BLaER1 (cell line): ENCODE data around the gene BAIAP3.
"Not testable (repeated sequence)": the region's sequence is repeated elsewhere in the genome, so short reads cannot be mapped to it uniquely, and the experiment has no call there.

ENCODE experiments used
- H3K27ac ChIP-seq: shearing (Covaris generic); formaldehyde crosslinking; 2 replicates; pipeline ENCODE4 v1.8.1; 2022
- H3K27me3 ChIP-seq: shearing (Covaris generic); formaldehyde crosslinking; 2 replicates; pipeline ENCODE4 v1.8.1; 2022
- H3K36me3 ChIP-seq: shearing (Covaris generic); formaldehyde crosslinking; 2 replicates; pipeline ENCODE4 v1.8.1; 2022
- H3K4me1 ChIP-seq: shearing (Covaris generic); formaldehyde crosslinking; 2 replicates; pipeline ENCODE4 v1.8.1; 2022
- H3K4me2 ChIP-seq: shearing (Covaris generic); formaldehyde crosslinking; 2 replicates; pipeline ENCODE4 v1.8.1; 2022
- H3K4me3 ChIP-seq: shearing (Covaris generic); formaldehyde crosslinking; 2 replicates; pipeline ENCODE4 v1.8.1; 2022
- H3K9ac ChIP-seq: shearing (Covaris generic); formaldehyde crosslinking; 2 replicates; pipeline ENCODE4 v1.8.1; 2022
- H3K9me3 ChIP-seq: shearing (Covaris generic); formaldehyde crosslinking; 2 replicates; pipeline ENCODE4 v1.8.1; 2022
- H4K20me1 ChIP-seq: shearing (Covaris generic); formaldehyde crosslinking; 2 replicates; pipeline ENCODE4 v1.8.1; 2022
- Cebpa-rat ChIP-seq: shearing (Covaris generic); IDR thresholded peaks from 2 replicates; pipeline ENCODE4 v1.8.1; 2022

The BAIAP3 gene

GRCh38 chr16:1290063-1290501, 43.4 kb upstream of the BAIAP3 start:
- peak; percentile 99 for TF ChIP-seq Cebpa-rat
- H3K9ac ChIP-seq: peak overlapping the region; percentile 3; the same call in 1 of the 2 replicates
- no peaks in the 10 kb centered on the region for H3K36me3 ChIP-seq
- H3K4me1 ChIP-seq: peaks cover 59% of the 10 kb centered on the region
- peak overlapping the region; percentile 96 for H3K4me2 ChIP-seq
- no peaks in the 10 kb centered on the region for H3K9me3 ChIP-seq
- H3K4me3 ChIP-seq: peak overlapping the region; percentile 18; the same call in 1 of the 2 replicates
- H3K27ac ChIP-seq: peak overlapping the region; percentile 41; the same call in 1 of the 2 replicates
- no peaks in the 10 kb centered on the region for H4K20me1 ChIP-seq
- H3K27me3 ChIP-seq: peaks cover 23% of the 10 kb centered on the region; the same call in 1 of the 2 replicates

GRCh38 chr16:1290860-1291575, 42.4 kb upstream of the BAIAP3 start:
- Histone ChIP-seq H3K4me2 (peak overlapping the region; percentile 96), H3K36me3 (no peaks in the 10 kb centered on the region), H3K9me3 (no peaks in the 10 kb centered on the region), H3K27me3 (peaks cover 17% of the 10 kb centered on the region; the same call in 1 of the 2 replicates), H3K4me1 (peaks cover 68% of the 10 kb centered on the region), H3K9ac (no peak overlapping the region), H3K27ac (no peak overlapping the region), H4K20me1 (no peaks in the 10 kb centered on the region), H3K4me3 (no peak overlapping the region)
- no peak for TF ChIP-seq Cebpa-rat

GRCh38 chr16:1291576-1291974, 41.9 kb upstream of the BAIAP3 start:
- no peaks in the 10 kb centered on the region for H4K20me1 ChIP-seq
- H3K4me2 ChIP-seq: peak overlapping the region; percentile 96
- H3K36me3 ChIP-seq: no peaks in the 10 kb centered on the region
- no peak for TF ChIP-seq Cebpa-rat
- H3K4me1 ChIP-seq: peaks cover 73% of the 10 kb centered on the region
- no peaks in the 10 kb centered on the region for H3K9me3 ChIP-seq
- H3K27me3 ChIP-seq: 0 out of 2 replicates have a peak, but pooled peaks cover 14% of the 10 kb centered on the region
- no peak overlapping the region for H3K27ac ChIP-seq
- no peak overlapping the region for H3K9ac ChIP-seq
- H3K4me3 ChIP-seq: no peak overlapping the region

- H3K36me3 ChIP-seq, H4K20me1 ChIP-seq, H3K4me2 ChIP-seq, H3K9ac ChIP-seq, H3K9me3 ChIP-seq, H3K27ac ChIP-seq, H3K4me3 ChIP-seq: not testable (repeated sequence)
- Histone ChIP-seq H3K4me1 (peaks cover 79% of the 10 kb centered on the region), H3K27me3 (0 out of 2 replicates have a peak, but pooled peaks cover 14% of the 10 kb centered on the region)
Measured at GRCh38 chr16:1292208-1292607, 41.2 kb upstream of the BAIAP3 start.

- not testable (repeated sequence) for H3K36me3 ChIP-seq, H3K9me3 ChIP-seq, H3K27ac ChIP-seq, H3K4me3 ChIP-seq, H3K9ac ChIP-seq, H4K20me1 ChIP-seq, H3K27me3 ChIP-seq
- Histone ChIP-seq H3K4me1 (peaks cover 85% of the 10 kb centered on the region), H3K4me2 (peak overlapping the region; percentile 73)
Measured at GRCh38 chr16:1292808-1293207, 40.6 kb upstream of the BAIAP3 start.

- Histone ChIP-seq H3K4me3 (no peak overlapping the region), H3K4me1 (peaks cover 80% of the 10 kb centered on the region), H3K27me3 (0 out of 2 replicates have a peak, but pooled peaks cover 5% of the 10 kb centered on the region), H3K4me2 (peak overlapping the region; percentile 73), H3K27ac (0 out of 2 replicates have a peak overlapping the region, but pooled peaks have one; percentile 7), H3K9ac (0 out of 2 replicates have a peak overlapping the region, but pooled peaks have one; percentile 32), H3K36me3 (no peaks in the 10 kb centered on the region), H3K9me3 (no peaks in the 10 kb centered on the region), H4K20me1 (no peaks in the 10 kb centered on the region)
- TF ChIP-seq Cebpa-rat: no peak
Measured at GRCh38 chr16:1293921-1294656, 39.4 kb upstream of the BAIAP3 start.

- H3K9ac ChIP-seq: no peak overlapping the region
- no peak for TF ChIP-seq Cebpa-rat
- no peaks in the 10 kb centered on the region for H3K27me3 ChIP-seq
- H3K36me3 ChIP-seq: no peaks in the 10 kb centered on the region
- no peak overlapping the region for H3K4me3 ChIP-seq
- H3K27ac ChIP-seq: no peak overlapping the region
- H3K4me2 ChIP-seq: 0 out of 2 replicates have a peak overlapping the region, but pooled peaks have one; percentile 2
- H3K9me3 ChIP-seq: no peaks in the 10 kb centered on the region
- H4K20me1 ChIP-seq: no peaks in the 10 kb centered on the region
- H3K4me1 ChIP-seq: peaks cover 73% of the 10 kb centered on the region
Measured at GRCh38 chr16:1295465-1295864, 38.0 kb upstream of the BAIAP3 start.

GRCh38 chr16:1296688-1297017, 36.8 kb upstream of the BAIAP3 start:
- H3K4me3 ChIP-seq, H3K27me3 ChIP-seq, H3K9me3 ChIP-seq, H3K27ac ChIP-seq, H3K36me3 ChIP-seq, H3K9ac ChIP-seq, H4K20me1 ChIP-seq: not testable (repeated sequence)
- Histone ChIP-seq H3K4me1 (peaks cover 73% of the 10 kb centered on the region), H3K4me2 (peak overlapping the region; percentile 40)

- Histone ChIP-seq H3K36me3 (no peaks in the 10 kb centered on the region), H3K9ac (peak overlapping the region; percentile 27; the same call in 1 of the 2 replicates), H3K9me3 (no peaks in the 10 kb centered on the region), H3K27ac (no peak overlapping the region), H4K20me1 (no peaks in the 10 kb centered on the region), H3K4me3 (no peak overlapping the region), H3K4me1 (peaks cover 76% of the 10 kb centered on the region), H3K4me2 (peak overlapping the region; percentile 40), H3K27me3 (no peaks in the 10 kb centered on the region)
- no peak for TF ChIP-seq Cebpa-rat
Measured at GRCh38 chr16:1297018-1297696, 36.3 kb upstream of the BAIAP3 start.

GRCh38 chr16:1298406-1298805, 35.0 kb upstream of the BAIAP3 start:
- Histone ChIP-seq H3K27me3 (no peaks in the 10 kb centered on the region), H3K36me3 (no peaks in the 10 kb centered on the region), H3K4me3 (no peak overlapping the region), H3K4me2 (no peak overlapping the region), H3K4me1 (peaks cover 79% of the 10 kb centered on the region), H4K20me1 (no peaks in the 10 kb centered on the region), H3K27ac (no peak overlapping the region), H3K9ac (no peak overlapping the region), H3K9me3 (no peaks in the 10 kb centered on the region)
- no peak for TF ChIP-seq Cebpa-rat
